Cardiac septum (tissue), 1 donor: ENCODE measurements around the gene INS. TPM values are rescaled to one million over a fixed set of nuclear protein-coding genes. Genes with fewer than 3 reads are reported as not detected.
A peak's percentile ranks its signal among the peaks of the same experiment; 100 is the strongest.

Experiments used
- microRNA-seq: library from miRNA; unstranded; fragments of <30 nt; microRNA quantifications from one replicate; pipeline ENCODE4 v1.2.0, GENCODE V29; 2020
- total RNA-seq: library from RNA; stranded (reverse); fragmentation: NEBNext Ultra II Directional; extraction: Animal tissue kit (Norgen Biotek cat#: 25700); gene quantifications from one replicate; pipeline ENCODE4 v1.2.1, GENCODE V29; 2021
- donor health status: DM: no; HTN: no; CAD: no.

The INS gene
- total RNA-seq, 1 donor from 2014 or later: not detected

Small RNA genes within 50 kb of the gene (microRNA-seq; reads per million reads assigned to microRNA genes)
- gene MIR4686 (not detected), gene MIR483 (72.5 reads per million, percentile 53 among the genes with 10 or more reads in this experiment)

Other genes starting within 250 kb of the INS start
- gene TNNT3, start 241.5 kb downstream of the INS start, total RNA-seq: 41.5 TPM
- gene MRPL23, start 213.9 kb downstream of the INS start, total RNA-seq: 85.0 TPM
- 656 TPM for gene H19, start 163.4 kb downstream of the INS start, total RNA-seq
- gene IGF2, start 21.8 kb downstream of the INS start, total RNA-seq: 87.7 TPM
- gene TH, start 10.6 kb upstream of the INS start, total RNA-seq: not detected
- not detected for gene ASCL2, start 109.4 kb upstream of the INS start, total RNA-seq
- gene C11orf21, start 140.7 kb upstream of the INS start, total RNA-seq: 23.2 TPM
- 26.2 TPM for gene TSPAN32, start 140.8 kb upstream of the INS start, total RNA-seq
- 663 TPM for gene CD81, start 216.1 kb upstream of the INS start, total RNA-seq
- gene TSSC4, start 239.5 kb upstream of the INS start, total RNA-seq: 36.2 TPM